ENCODE results near the gene CDX2. TPM values are rescaled to one million over a fixed set of nuclear protein-coding genes. Genes with fewer than 3 reads are reported as not detected.

Gene CDX2
- total RNA-seq, 3 donors from 2014 or later = 113 to 349 (median 240) TPM

- ATAC-seq = peak; percentile 4
- DNase-seq = no peak
- no peak for TF ChIP-seq CTCF (IDR thresholded peaks at IDR 0.05)
These were observed 616 bp downstream of the CDX2 start for GRCh38 chr13:27968316-27969081.

GRCh38 chr13:27967736-27968315 is 1.3 kb downstream of the CDX2 start:
- DNase-seq (no peak), ATAC-seq (no peak)
- intact Hi-C loops (cut with DNase I, micrococcal nuclease) = no loop called here
- no peak for TF ChIP-seq CTCF (IDR thresholded peaks at IDR 0.05)
- H3K9me3 ChIP-seq = no peaks in the 10 kb centered on the region
- H3K4me3 ChIP-seq = peak overlapping the region; percentile 60
- H3K36me3 ChIP-seq (ENCODE audit: low read depth) = no peaks in the 10 kb centered on the region
- peaks cover 19% of the 10 kb centered on the region for H3K4me1 ChIP-seq (ENCODE audit: low read depth)

More at GRCh38 chr13:27968316-27969081, 616 bp downstream of the CDX2 start:
- Histone ChIP-seq H3K36me3 (ENCODE audit: low read depth) (no peaks in the 10 kb centered on the region), H3K4me1 (ENCODE audit: low read depth) (peaks cover 14% of the 10 kb centered on the region), H3K9me3 (no peaks in the 10 kb centered on the region), H3K4me3 (peak overlapping the region; percentile 60)
- intact Hi-C loops (cut with DNase I, micrococcal nuclease) = no loop called here

- Histone ChIP-seq H3K4me3 (peak overlapping the region; percentile 60), H3K4me1 (ENCODE audit: low read depth) (peaks cover 19% of the 10 kb centered on the region), H3K36me3 (ENCODE audit: low read depth) (no peaks in the 10 kb centered on the region), H3K9me3 (no peaks in the 10 kb centered on the region)
- DNase-seq = peak in 2 of 3 donors; percentile 51 to 62
- no peak for TF ChIP-seq CTCF (IDR thresholded peaks at IDR 0.05)
- peak; percentile 5 for ATAC-seq
- intact Hi-C loops (cut with DNase I, micrococcal nuclease) = no loop called here
These were observed 1.8 kb downstream of the CDX2 start for GRCh38 chr13:27967203-27967735.

GRCh38 chr13:27966641-27967202 is 2.4 kb downstream of the CDX2 start:
- intact Hi-C loops (cut with DNase I, micrococcal nuclease) = no loop called here
- no peak for ATAC-seq
- Histone ChIP-seq H3K36me3 (ENCODE audit: low read depth) (no peaks in the 10 kb centered on the region), H3K9me3 (no peaks in the 10 kb centered on the region), H3K4me1 (ENCODE audit: low read depth) (peaks cover 13% of the 10 kb centered on the region), H3K4me3 (peak overlapping the region; percentile 60)
- TF ChIP-seq CTCF (IDR thresholded peaks at IDR 0.05) = no peak
- peak in 1 of 3 donors; percentile 38 for DNase-seq

- Histone ChIP-seq H3K36me3 (ENCODE audit: low read depth) (no peaks in the 10 kb centered on the region), H3K4me3 (peak overlapping the region; percentile 60), H3K9me3 (no peaks in the 10 kb centered on the region), H3K4me1 (ENCODE audit: low read depth) (peaks cover 11% of the 10 kb centered on the region)
- no peak for TF ChIP-seq CTCF (IDR thresholded peaks at IDR 0.05)
- intact Hi-C loops (cut with DNase I, micrococcal nuclease) = no loop called here
- peak in 2 of 3 donors; percentile 63 to 72 for DNase-seq
- no peak for ATAC-seq
These were observed 3.1 kb downstream of the CDX2 start for GRCh38 chr13:27965740-27966640.

Measured in mucosa of descending colon (tissue), 3 donors.